GM06990 (cell line): ENCODE measurements around the gene ZHX3.

Experiments used
- DNase-seq: peaks from one replicate; pipeline ENCODE4 v3.0.0-alpha.2; 2011; ENCODE audit not compliant: insufficient read length; ENCODE audit errors: extremely low read depth
- H3K27me3 ChIP-seq: replicated peaks from 2 replicates; pipeline ENCODE4 v1.6.0; 2011; ENCODE audit warnings: low read length; ENCODE audit not compliant: control insufficient read depth, insufficient read depth
- H3K36me3 ChIP-seq: 2 replicates; pipeline ENCODE4 v1.5.1; 2011; ENCODE audit warnings: low read length; ENCODE audit not compliant: control insufficient read depth, insufficient read depth
- H3K4me3 ChIP-seq: replicated peaks from 2 replicates; pipeline ENCODE4 v1.5.1; 2011; ENCODE audit warnings: low read depth, mild to moderate bottlenecking, control low read depth, low read length
- TF ChIP-seq, protein P1 (sequence below): IDR thresholded peaks from 2 replicates; pipeline ENCODE4 v1.5.1; 2011; ENCODE audit warnings: low read length, control low read depth, mild to moderate bottlenecking, inconsistent platforms; ENCODE audit not compliant: insufficient read depth, poor library complexity, severe bottlenecking

Gene ZHX3

GRCh38 chr20:41141153-41141815, 176.2 kb downstream of the ZHX3 start:
- TF ChIP-seq, protein P1, sequence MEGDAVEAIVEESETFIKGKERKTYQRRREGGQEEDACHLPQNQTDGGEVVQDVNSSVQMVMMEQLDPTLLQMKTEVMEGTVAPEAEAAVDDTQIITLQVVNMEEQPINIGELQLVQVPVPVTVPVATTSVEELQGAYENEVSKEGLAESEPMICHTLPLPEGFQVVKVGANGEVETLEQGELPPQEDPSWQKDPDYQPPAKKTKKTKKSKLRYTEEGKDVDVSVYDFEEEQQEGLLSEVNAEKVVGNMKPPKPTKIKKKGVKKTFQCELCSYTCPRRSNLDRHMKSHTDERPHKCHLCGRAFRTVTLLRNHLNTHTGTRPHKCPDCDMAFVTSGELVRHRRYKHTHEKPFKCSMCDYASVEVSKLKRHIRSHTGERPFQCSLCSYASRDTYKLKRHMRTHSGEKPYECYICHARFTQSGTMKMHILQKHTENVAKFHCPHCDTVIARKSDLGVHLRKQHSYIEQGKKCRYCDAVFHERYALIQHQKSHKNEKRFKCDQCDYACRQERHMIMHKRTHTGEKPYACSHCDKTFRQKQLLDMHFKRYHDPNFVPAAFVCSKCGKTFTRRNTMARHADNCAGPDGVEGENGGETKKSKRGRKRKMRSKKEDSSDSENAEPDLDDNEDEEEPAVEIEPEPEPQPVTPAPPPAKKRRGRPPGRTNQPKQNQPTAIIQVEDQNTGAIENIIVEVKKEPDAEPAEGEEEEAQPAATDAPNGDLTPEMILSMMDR: no peak
- no peak for DNase-seq
- Histone ChIP-seq H3K36me3 (peaks cover 2% of the 10 kb centered on the region), H3K27me3 (no peaks in the 10 kb centered on the region), H3K4me3 (no peak overlapping the region)

GRCh38 chr20:41140226-41141133, 177.1 kb downstream of the ZHX3 start:
- Histone ChIP-seq H3K36me3 (no peaks in the 10 kb centered on the region; the same call in 1 of the 2 replicates), H3K27me3 (no peaks in the 10 kb centered on the region), H3K4me3 (no peak overlapping the region)
- TF ChIP-seq, protein P1: no peak
- no peak for DNase-seq

DNA sequence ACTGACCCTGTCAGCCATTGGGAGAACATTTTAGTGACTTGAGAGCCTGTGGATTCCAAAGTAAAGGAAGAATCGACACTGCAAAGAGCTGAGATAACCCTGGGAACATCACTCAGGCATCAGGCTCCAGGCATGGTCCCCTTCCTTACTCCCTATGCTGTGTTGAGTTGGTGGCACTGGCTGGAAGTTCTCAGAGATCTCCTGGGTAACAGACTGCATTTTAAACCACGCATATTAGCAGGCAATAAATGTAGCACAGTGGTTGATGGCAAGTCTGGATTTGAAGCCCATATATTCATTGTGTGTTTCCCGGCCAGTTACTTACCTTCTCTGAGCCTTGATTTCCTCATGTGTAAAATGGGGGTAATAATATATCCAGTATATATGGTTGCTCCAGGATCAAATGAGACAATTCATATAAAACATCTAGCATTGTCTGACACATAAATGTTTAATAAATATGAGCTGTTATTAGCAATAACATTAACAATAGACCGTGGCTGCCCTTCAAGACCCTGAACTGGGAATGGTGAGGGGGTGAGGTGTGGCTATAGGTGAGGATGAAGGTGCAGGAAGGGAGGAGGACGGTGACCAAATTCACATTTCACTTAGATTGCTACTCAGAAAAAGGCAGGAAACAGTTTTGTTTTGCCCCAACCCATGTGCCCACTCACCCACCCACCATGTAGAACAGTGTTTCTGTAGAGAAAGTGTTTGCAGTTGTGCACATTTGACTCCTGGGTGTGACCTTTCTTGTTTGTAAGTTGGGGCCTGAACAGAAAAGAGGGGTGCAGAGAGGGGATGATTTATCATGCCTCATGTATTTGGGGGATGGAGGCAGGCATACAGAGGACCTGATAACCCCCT, 178.1 kb downstream of the ZHX3 start:
- Histone ChIP-seq H3K4me3 (peak overlapping the region; percentile 78), H3K27me3 (no peaks in the 10 kb centered on the region), H3K36me3 (no peaks in the 10 kb centered on the region)
- no peak for DNase-seq
- TF ChIP-seq, protein P1: no peak

GRCh38 chr20:41138475-41139226, 178.9 kb downstream of the ZHX3 start:
- H3K27me3 ChIP-seq: no peaks in the 10 kb centered on the region
- H3K36me3 ChIP-seq: no peaks in the 10 kb centered on the region
- DNase-seq: peak; percentile 29
- H3K4me3 ChIP-seq: peak overlapping the region; percentile 78
- TF ChIP-seq, protein P1: no peak

GRCh38 chr20:41137614-41138474, 179.7 kb downstream of the ZHX3 start:
- H3K4me3 ChIP-seq: peak overlapping the region; percentile 78
- TF ChIP-seq, protein P1: no peak
- H3K36me3 ChIP-seq: no peaks in the 10 kb centered on the region
- no peaks in the 10 kb centered on the region for H3K27me3 ChIP-seq
- peak; percentile 73 for DNase-seq
